GM04504 (cell line): ENCODE data around the gene LMNTD2.
A peak's percentile ranks its signal among the peaks of the same experiment; 100 is the strongest.

Experiments
- DNase-seq: peaks from one replicate; pipeline ENCODE4 v3.0.0-alpha.2; 2012; ENCODE audit warnings: low read depth

The LMNTD2 gene

GRCh38 chr11:553083-553987, 7.2 kb downstream of the LMNTD2 start:
- no peak for DNase-seq

- no peak for DNase-seq
Measured at GRCh38 chr11:551596-551995, 8.9 kb downstream of the LMNTD2 start.

- no peak for DNase-seq
Measured at GRCh38 chr11:551131-551530, 9.4 kb downstream of the LMNTD2 start.

GRCh38 chr11:550746-551085, 9.8 kb downstream of the LMNTD2 start:
- DNase-seq = no peak

- no peak for DNase-seq
Measured at GRCh38 chr11:550021-550745, 10.4 kb downstream of the LMNTD2 start.

- DNase-seq = no peak
Measured at GRCh38 chr11:548700-549603, 11.6 kb downstream of the LMNTD2 start.

- DNase-seq = no peak
Measured at GRCh38 chr11:545171-545570, 15.4 kb downstream of the LMNTD2 start.

GRCh38 chr11:544817-545166, 15.7 kb downstream of the LMNTD2 start:
- DNase-seq = no peak

GRCh38 chr11:541433-541885, 19.1 kb downstream of the LMNTD2 start:
- DNase-seq = no peak

GRCh38 chr11:540583-541432, 19.7 kb downstream of the LMNTD2 start:
- no peak for DNase-seq

- no peak for DNase-seq
Measured at GRCh38 chr11:539971-540481, 20.5 kb downstream of the LMNTD2 start.

- no peak for DNase-seq
Measured at GRCh38 chr11:538431-539051, 22.0 kb downstream of the LMNTD2 start.

GRCh38 chr11:537622-538430, 22.7 kb downstream of the LMNTD2 start:
- DNase-seq = no peak

GRCh38 chr11:536841-537621, 23.5 kb downstream of the LMNTD2 start, which contains the start of gene LRRC56:
Gene LRRC56 (plus strand): TSS chr11:537527. CDS start chr11:540685, 3,158 bp downstream.
- DNase-seq = peak; percentile 47

GRCh38 chr11:535519-536454, 24.8 kb downstream of the LMNTD2 start, which contains the start of gene HRAS:
Gene HRAS (minus strand): TSS chr11:535576.
- peak; percentile 87 for DNase-seq

GRCh38 chr11:535210-535518, 25.4 kb downstream of the LMNTD2 start:
- DNase-seq = no peak

GRCh38 chr11:534396-535209, 25.9 kb downstream of the LMNTD2 start:
- DNase-seq = no peak
